ENCODE results near the gene AQP1.

The AQP1 gene

GRCh38 chr7:30931161-30931928, 19.7 kb downstream of the AQP1 start:
- TF ChIP-seq NFIC (IDR thresholded peaks at IDR 0.05), result no peak
- no peak for TF ChIP-seq TAF1 (IDR thresholded peaks at IDR 0.05; ENCODE audit: low read depth)
- no peak for TF ChIP-seq FOXM1 (IDR thresholded peaks at IDR 0.05; ENCODE audit: borderline replicate concordance, low read depth)
- TF ChIP-seq EP300 (IDR thresholded peaks at IDR 0.05; ENCODE audit: borderline replicate concordance), result no peak
- TF ChIP-seq EGR1 (IDR thresholded peaks at IDR 0.05), result no peak
- TF ChIP-seq MAX (IDR thresholded peaks at IDR 0.05), result no peak
- no peak for TF ChIP-seq CREB1 (IDR thresholded peaks at IDR 0.05; ENCODE audit: low read depth)
- no peak for TF ChIP-seq USF1 (IDR thresholded peaks at IDR 0.05)
- no peak for TF ChIP-seq YY1 (IDR thresholded peaks at IDR 0.05; ENCODE audit: low read depth)
- TF ChIP-seq ZBTB7A (IDR thresholded peaks at IDR 0.05; ENCODE audit: low read depth), result no peak
- no peak for TF ChIP-seq REST (IDR thresholded peaks at IDR 0.05; ENCODE audit: low read depth)
- no peak for TF ChIP-seq TCF12 (IDR thresholded peaks at IDR 0.05; ENCODE audit: low read depth)
- no peak for TF ChIP-seq CEBPB (IDR thresholded peaks at IDR 0.05)
- no peak for TF ChIP-seq RAD21 (IDR thresholded peaks at IDR 0.05; ENCODE audit: low read depth)
- no peak for TF ChIP-seq TEAD4 (IDR thresholded peaks at IDR 0.05)

GRCh38 chr7:30931929-30932540, 20.4 kb downstream of the AQP1 start:
- TF ChIP-seq EGR1 (IDR thresholded peaks at IDR 0.05), result no peak
- TF ChIP-seq YY1 (IDR thresholded peaks at IDR 0.05; ENCODE audit: low read depth), result no peak
- TF ChIP-seq FOXM1 (IDR thresholded peaks at IDR 0.05; ENCODE audit: borderline replicate concordance, low read depth), result no peak
- TF ChIP-seq TAF1 (IDR thresholded peaks at IDR 0.05; ENCODE audit: low read depth), result no peak
- no peak for TF ChIP-seq USF1 (IDR thresholded peaks at IDR 0.05)
- TF ChIP-seq CEBPB (IDR thresholded peaks at IDR 0.05), result no peak
- TF ChIP-seq NFIC (IDR thresholded peaks at IDR 0.05), result no peak
- no peak for TF ChIP-seq REST (IDR thresholded peaks at IDR 0.05; ENCODE audit: low read depth)
- no peak for TF ChIP-seq TEAD4 (IDR thresholded peaks at IDR 0.05)
- no peak for TF ChIP-seq RAD21 (IDR thresholded peaks at IDR 0.05; ENCODE audit: low read depth)

- TF ChIP-seq USF1 (IDR thresholded peaks at IDR 0.05), result no peak
- no peak for TF ChIP-seq CREB1 (IDR thresholded peaks at IDR 0.05; ENCODE audit: low read depth)
- TF ChIP-seq MAX (IDR thresholded peaks at IDR 0.05), result no peak
- no peak for TF ChIP-seq FOXM1 (IDR thresholded peaks at IDR 0.05; ENCODE audit: borderline replicate concordance, low read depth)
- TF ChIP-seq EGR1 (IDR thresholded peaks at IDR 0.05), result no peak
- TF ChIP-seq YY1 (IDR thresholded peaks at IDR 0.05; ENCODE audit: low read depth), result no peak
- no peak for TF ChIP-seq TAF1 (IDR thresholded peaks at IDR 0.05; ENCODE audit: low read depth)
- no peak for TF ChIP-seq RAD21 (IDR thresholded peaks at IDR 0.05; ENCODE audit: low read depth)
- no peak for TF ChIP-seq CEBPB (IDR thresholded peaks at IDR 0.05)
- no peak for TF ChIP-seq TCF12 (IDR thresholded peaks at IDR 0.05; ENCODE audit: low read depth)
- no peak for TF ChIP-seq REST (IDR thresholded peaks at IDR 0.05; ENCODE audit: low read depth)
- no peak for TF ChIP-seq TEAD4 (IDR thresholded peaks at IDR 0.05)
- TF ChIP-seq EP300 (IDR thresholded peaks at IDR 0.05; ENCODE audit: borderline replicate concordance), result no peak
- TF ChIP-seq ZBTB7A (IDR thresholded peaks at IDR 0.05; ENCODE audit: low read depth), result no peak
- no peak for TF ChIP-seq NFIC (IDR thresholded peaks at IDR 0.05)
Observed at GRCh38 chr7:30932562-30932961, 20.9 kb downstream of the AQP1 start.
